ENCODE measurements around the gene RCN2.
"Not testable (repeated sequence)": the region's sequence is repeated elsewhere in the genome, so short reads cannot be mapped to it uniquely, and the experiment has no call there.

DNA sequence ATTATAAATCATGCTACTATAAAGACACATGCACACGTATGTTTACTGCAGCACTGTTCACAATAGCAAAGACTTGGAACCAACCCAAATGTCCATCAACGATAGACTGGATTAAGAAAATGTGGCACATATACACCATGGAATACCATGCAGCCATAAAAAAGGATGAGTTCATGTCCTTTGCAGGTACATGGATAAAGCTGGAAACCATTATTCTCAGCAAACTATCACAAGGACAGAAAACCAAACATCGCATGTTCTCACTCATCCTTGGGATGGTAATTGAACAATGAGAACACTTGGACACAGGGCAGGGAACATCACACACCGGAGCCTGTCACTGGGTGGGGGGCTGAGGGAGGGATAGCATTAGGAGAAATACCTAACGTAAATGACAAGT, 38.7 kb upstream of the RCN2 start:
- TF ChIP-seq, protein P1, sequence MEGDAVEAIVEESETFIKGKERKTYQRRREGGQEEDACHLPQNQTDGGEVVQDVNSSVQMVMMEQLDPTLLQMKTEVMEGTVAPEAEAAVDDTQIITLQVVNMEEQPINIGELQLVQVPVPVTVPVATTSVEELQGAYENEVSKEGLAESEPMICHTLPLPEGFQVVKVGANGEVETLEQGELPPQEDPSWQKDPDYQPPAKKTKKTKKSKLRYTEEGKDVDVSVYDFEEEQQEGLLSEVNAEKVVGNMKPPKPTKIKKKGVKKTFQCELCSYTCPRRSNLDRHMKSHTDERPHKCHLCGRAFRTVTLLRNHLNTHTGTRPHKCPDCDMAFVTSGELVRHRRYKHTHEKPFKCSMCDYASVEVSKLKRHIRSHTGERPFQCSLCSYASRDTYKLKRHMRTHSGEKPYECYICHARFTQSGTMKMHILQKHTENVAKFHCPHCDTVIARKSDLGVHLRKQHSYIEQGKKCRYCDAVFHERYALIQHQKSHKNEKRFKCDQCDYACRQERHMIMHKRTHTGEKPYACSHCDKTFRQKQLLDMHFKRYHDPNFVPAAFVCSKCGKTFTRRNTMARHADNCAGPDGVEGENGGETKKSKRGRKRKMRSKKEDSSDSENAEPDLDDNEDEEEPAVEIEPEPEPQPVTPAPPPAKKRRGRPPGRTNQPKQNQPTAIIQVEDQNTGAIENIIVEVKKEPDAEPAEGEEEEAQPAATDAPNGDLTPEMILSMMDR (conservative IDR thresholded peaks at IDR 0.05): not testable (repeated sequence)
- TF ChIP-seq EZH2 (IDR thresholded peaks at IDR 0.05; ENCODE audit: low read depth): not testable (repeated sequence)
